GM12891 (cell line): ENCODE results near the gene TAF4.
"Not testable (repeated sequence)": the region's sequence is repeated elsewhere in the genome, so short reads cannot be mapped to it uniquely, and the experiment has no call there.

ENCODE experiments used
- DNase-seq: peaks from one replicate; pipeline ENCODE4 v3.0.0; 2011; ENCODE audit warnings: low spot score; ENCODE audit not compliant: insufficient read length
- FAIRE-seq: peaks from 2 replicates; lab custom pipeline; 2011; peaks lifted over from hg19 to GRCh38; lab: Jason Lieb, UNC
- PAX5 ChIP-seq: IDR thresholded peaks from 2 replicates; pipeline ENCODE4 v1.6.1; 2011; ENCODE audit warnings: low read length, moderate library complexity, mild to moderate bottlenecking; ENCODE audit not compliant: insufficient read depth, severe bottlenecking
- POLR2A ChIP-seq: IDR thresholded peaks from 2 replicates; pipeline ENCODE4 v1.6.1; 2011; ENCODE audit warnings: low read depth, low read length, control low read depth
- POLR2AphosphoS5 ChIP-seq: IDR thresholded peaks from 2 replicates; pipeline ENCODE4 v1.6.1; 2011; ENCODE audit warnings: low read depth, low read length, control low read depth
- POU2F2 ChIP-seq: IDR thresholded peaks from 2 replicates; pipeline ENCODE4 v1.6.1; 2011; ENCODE audit warnings: low read depth, mild to moderate bottlenecking, control low read depth, low read length, moderate library complexity
- SPI1 ChIP-seq: IDR thresholded peaks from 2 replicates; pipeline ENCODE4 v1.6.1; 2011; ENCODE audit warnings: low read depth, low read length, control low read depth
- TAF1 ChIP-seq: IDR thresholded peaks from 2 replicates; pipeline ENCODE4 v1.6.1; 2011; ENCODE audit warnings: low read depth, low read length, control low read depth

TAF4 gene

GRCh38 chr20:61998343-61999121, 67.1 kb downstream of the TAF4 start:
- FAIRE-seq (no peak), DNase-seq (no peak)
- TF ChIP-seq POLR2A (no peak), POLR2AphosphoS5 (no peak), POU2F2 (no peak), SPI1 (no peak), TAF1 (no peak), PAX5 (no peak)

GRCh38 chr20:61997891-61998290, 67.8 kb downstream of the TAF4 start:
- TF ChIP-seq SPI1: no peak
- TF ChIP-seq POLR2A: no peak
- no peak for TF ChIP-seq PAX5
- no peak for TF ChIP-seq POLR2AphosphoS5
- no peak for TF ChIP-seq POU2F2
- TF ChIP-seq TAF1: no peak
- FAIRE-seq (no peak), DNase-seq (no peak)

- TF ChIP-seq PAX5 (no peak), TAF1 (no peak), POLR2A (no peak), SPI1 (no peak), POLR2AphosphoS5 (no peak), POU2F2 (no peak)
- DNase-seq (no peak), FAIRE-seq (no peak)
These were observed 68.3 kb downstream of the TAF4 start for GRCh38 chr20:61997372-61997771.

- DNase-seq (no peak), FAIRE-seq (no peak)
- TF ChIP-seq TAF1 (no peak), PAX5 (no peak), SPI1 (no peak), POU2F2 (no peak), POLR2A (no peak), POLR2AphosphoS5 (no peak)
These were observed 71.1 kb downstream of the TAF4 start for GRCh38 chr20:61994546-61994945.

GRCh38 chr20:61993058-61993457, 72.6 kb downstream of the TAF4 start:
- no peak for DNase-seq
- TF ChIP-seq PAX5: no peak
- peak; percentile 51; the same call in 1 of the 2 replicates for TF ChIP-seq SPI1
- no peak for TF ChIP-seq POLR2A
- no peak for FAIRE-seq

- DNase-seq (no peak), FAIRE-seq (no peak)
- TF ChIP-seq POU2F2: no peak
These were observed 74.2 kb downstream of the TAF4 start for GRCh38 chr20:61991476-61991875.

- FAIRE-seq (no peak), DNase-seq (no peak)
- TF ChIP-seq TAF1 (no peak), PAX5 (no peak), SPI1 (no peak), POU2F2 (no peak), POLR2A (no peak), POLR2AphosphoS5 (no peak)
These were observed 75.2 kb downstream of the TAF4 start for GRCh38 chr20:61990484-61990883.

- DNase-seq (no peak), FAIRE-seq (no peak)
- TF ChIP-seq PAX5 (no peak), POU2F2 (no peak), POLR2AphosphoS5 (no peak), TAF1 (no peak), POLR2A (no peak), SPI1 (no peak)
These were observed 75.9 kb downstream of the TAF4 start for GRCh38 chr20:61989741-61990140.

- no peak for TF ChIP-seq POLR2A
- TF ChIP-seq POU2F2: no peak
- FAIRE-seq (no peak), DNase-seq (no peak)
These were observed 77.0 kb downstream of the TAF4 start for GRCh38 chr20:61988665-61989064.

GRCh38 chr20:61986762-61987321, 78.8 kb downstream of the TAF4 start:
- FAIRE-seq: no peak
- TF ChIP-seq POLR2A: no peak
- TF ChIP-seq POU2F2: no peak
- TF ChIP-seq PAX5: no peak
- no peak for TF ChIP-seq SPI1
- TF ChIP-seq POLR2AphosphoS5: no peak
- TF ChIP-seq TAF1: no peak
- no peak for DNase-seq

- DNase-seq (no peak), FAIRE-seq (no peak)
- TF ChIP-seq TAF1: no peak
- TF ChIP-seq POU2F2: no peak
- TF ChIP-seq POLR2AphosphoS5: no peak
- TF ChIP-seq PAX5: no peak
- no peak for TF ChIP-seq SPI1
- TF ChIP-seq POLR2A: no peak
These were observed 80.6 kb downstream of the TAF4 start for GRCh38 chr20:61985096-61985495.

GRCh38 chr20:61984431-61984830, 81.2 kb downstream of the TAF4 start:
- not testable (repeated sequence) for FAIRE-seq, DNase-seq
